ENCODE data around the gene LHX3.

Gene LHX3

DNA sequence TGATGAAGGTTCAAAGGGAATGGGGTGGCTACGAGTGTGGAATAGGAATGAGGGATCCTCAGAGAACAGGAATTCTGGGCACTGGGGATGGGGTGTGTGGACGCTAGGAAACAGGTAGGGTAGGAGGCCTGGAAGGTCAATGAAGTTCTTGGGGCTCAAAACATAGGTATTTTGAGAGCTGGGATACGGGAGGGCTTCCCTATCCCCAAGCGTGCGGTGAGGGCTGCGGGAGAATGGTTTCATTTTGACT is 40.0 kb upstream of the LHX3 start:
- DNase-seq (ENCODE audit: low read depth): no peak
- TF ChIP-seq CTCF (conservative IDR thresholded peaks at IDR 0.05; ENCODE audit: low read length): no peak
- peak overlapping the region; percentile 72 for H3K4me3 ChIP-seq (ENCODE audit: low read length)

DNA sequence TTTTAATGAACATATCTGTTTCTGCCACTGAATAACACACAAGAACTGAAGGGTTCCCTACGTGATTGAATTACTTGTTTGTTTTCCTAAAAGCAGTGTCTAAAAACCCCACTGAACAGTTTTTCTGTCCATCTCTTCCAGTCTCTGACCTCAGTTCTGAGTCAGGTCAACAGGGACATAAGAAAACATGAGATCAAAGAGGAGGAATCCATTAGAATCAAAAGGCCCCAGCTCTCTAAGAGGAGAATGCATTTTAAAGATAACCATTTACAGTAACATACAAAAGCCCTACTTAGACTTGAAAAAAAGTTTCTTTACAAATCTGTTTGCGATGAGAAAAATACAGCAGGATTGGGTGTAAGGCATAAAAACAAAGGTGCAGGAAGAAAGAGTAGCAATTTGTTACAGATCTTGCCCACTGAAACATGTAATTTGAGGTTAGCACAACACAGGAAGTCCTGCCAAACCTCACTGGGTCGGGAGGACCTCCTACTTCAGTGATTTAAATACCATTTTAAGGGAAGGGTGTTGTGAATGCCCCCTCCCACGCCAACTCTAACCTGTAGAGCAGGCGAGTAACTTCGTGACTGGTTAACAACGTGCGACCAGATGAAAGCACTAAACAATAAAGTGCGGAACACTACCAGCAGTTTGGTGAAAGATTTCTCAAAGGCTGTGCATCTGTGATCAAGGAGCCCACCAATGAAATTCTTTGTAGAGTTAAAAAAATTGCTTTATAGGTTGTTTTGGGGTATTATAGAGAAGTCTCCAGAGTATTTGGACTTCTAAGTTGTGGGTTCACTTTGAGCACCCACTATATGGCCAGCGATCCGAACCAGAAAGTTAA is 39.4 kb upstream of the LHX3 start:
- no peak for TF ChIP-seq CTCF (conservative IDR thresholded peaks at IDR 0.05; ENCODE audit: low read length)
- no peak for DNase-seq (ENCODE audit: low read depth)
- peak overlapping the region; percentile 72 for H3K4me3 ChIP-seq (ENCODE audit: low read length)

- no peak for DNase-seq (ENCODE audit: low read depth)
- TF ChIP-seq CTCF (conservative IDR thresholded peaks at IDR 0.05; ENCODE audit: low read length): no peak
- H3K4me3 ChIP-seq (ENCODE audit: low read length): no peak overlapping the region
These were observed 38.7 kb upstream of the LHX3 start for GRCh38 chr9:136243631-136244030.

- no peak for TF ChIP-seq CTCF (conservative IDR thresholded peaks at IDR 0.05; ENCODE audit: low read length)
- DNase-seq (ENCODE audit: low read depth): no peak
- no peak overlapping the region for H3K4me3 ChIP-seq (ENCODE audit: low read length)
These were observed 38.1 kb upstream of the LHX3 start for GRCh38 chr9:136242918-136243525.

GRCh38 chr9:136242248-136242647 is 37.3 kb upstream of the LHX3 start:
- H3K4me3 ChIP-seq (ENCODE audit: low read length): no peak overlapping the region
- no peak for DNase-seq (ENCODE audit: low read depth)
- no peak for TF ChIP-seq CTCF (conservative IDR thresholded peaks at IDR 0.05; ENCODE audit: low read length)

- no peak overlapping the region for H3K4me3 ChIP-seq (ENCODE audit: low read length)
- no peak for DNase-seq (ENCODE audit: low read depth)
- no peak for TF ChIP-seq CTCF (conservative IDR thresholded peaks at IDR 0.05; ENCODE audit: low read length)
These were observed 36.6 kb upstream of the LHX3 start for GRCh38 chr9:136241542-136241941.

- DNase-seq (ENCODE audit: low read depth): no peak
- H3K4me3 ChIP-seq (ENCODE audit: low read length): no peak overlapping the region
- TF ChIP-seq CTCF (conservative IDR thresholded peaks at IDR 0.05; ENCODE audit: low read length): no peak
These were observed 36.0 kb upstream of the LHX3 start for GRCh38 chr9:136240941-136241340.

Measured in AG10803 (cell line).